DND-41 (cell line): ENCODE data around the gene PRUNE1.

Experiments used
- EZH2 ChIP-seq: IDR thresholded peaks from 3 replicates; pipeline ENCODE4 v1.6.1; 2012; ENCODE audit warnings: borderline replicate concordance, low read depth, mild to moderate bottlenecking, moderate library complexity, low read length, inconsistent platforms; ENCODE audit not compliant: severe bottlenecking
- TF ChIP-seq, protein P1 (sequence below): IDR thresholded peaks from 2 replicates; pipeline ENCODE4 v1.5.1; 2012; ENCODE audit warnings: borderline replicate concordance, low read length, moderate library complexity, mild to moderate bottlenecking; ENCODE audit not compliant: poor library complexity, severe bottlenecking; ENCODE audit errors: extremely low read depth

DNA sequence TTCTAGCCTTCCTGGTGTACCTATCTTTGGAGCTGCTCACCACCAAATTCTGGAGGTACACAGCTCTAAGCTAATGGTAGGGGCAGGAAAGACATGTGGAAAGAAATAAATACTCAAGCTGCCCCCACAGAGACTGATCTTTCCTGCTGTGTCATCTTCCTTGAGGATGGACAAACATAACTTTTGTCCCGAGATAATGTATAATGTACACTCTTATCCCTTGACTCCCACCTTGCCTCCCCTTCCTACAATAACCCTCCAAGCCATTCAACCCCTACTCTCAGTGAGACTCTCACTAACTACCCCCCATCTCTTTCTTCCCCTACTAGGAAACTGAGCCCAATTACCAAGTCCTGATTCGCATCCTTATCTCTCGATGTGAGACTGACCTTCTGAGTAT, 14.0 kb upstream of the PRUNE1 start:
- TF ChIP-seq, protein P1, sequence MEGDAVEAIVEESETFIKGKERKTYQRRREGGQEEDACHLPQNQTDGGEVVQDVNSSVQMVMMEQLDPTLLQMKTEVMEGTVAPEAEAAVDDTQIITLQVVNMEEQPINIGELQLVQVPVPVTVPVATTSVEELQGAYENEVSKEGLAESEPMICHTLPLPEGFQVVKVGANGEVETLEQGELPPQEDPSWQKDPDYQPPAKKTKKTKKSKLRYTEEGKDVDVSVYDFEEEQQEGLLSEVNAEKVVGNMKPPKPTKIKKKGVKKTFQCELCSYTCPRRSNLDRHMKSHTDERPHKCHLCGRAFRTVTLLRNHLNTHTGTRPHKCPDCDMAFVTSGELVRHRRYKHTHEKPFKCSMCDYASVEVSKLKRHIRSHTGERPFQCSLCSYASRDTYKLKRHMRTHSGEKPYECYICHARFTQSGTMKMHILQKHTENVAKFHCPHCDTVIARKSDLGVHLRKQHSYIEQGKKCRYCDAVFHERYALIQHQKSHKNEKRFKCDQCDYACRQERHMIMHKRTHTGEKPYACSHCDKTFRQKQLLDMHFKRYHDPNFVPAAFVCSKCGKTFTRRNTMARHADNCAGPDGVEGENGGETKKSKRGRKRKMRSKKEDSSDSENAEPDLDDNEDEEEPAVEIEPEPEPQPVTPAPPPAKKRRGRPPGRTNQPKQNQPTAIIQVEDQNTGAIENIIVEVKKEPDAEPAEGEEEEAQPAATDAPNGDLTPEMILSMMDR: no peak
- no peak for TF ChIP-seq EZH2
